Bone marrow (tissue), 2 donors: ENCODE results near the gene MCM9.
"Not testable (repeated sequence)": the region's sequence is repeated elsewhere in the genome, so short reads cannot be mapped to it uniquely, and the experiment has no call there.

Source experiments
- DNase-seq, 2 donors: peaks; one replicate each; lab custom pipeline; 2025; lab: John Stamatoyannopoulos, UW

Gene MCM9

GRCh38 chr6:118893807-118894424 lies 41.0 kb downstream of the MCM9 start, which contains the start of gene ASF1A:
ASF1A (plus strand) TSS chr6:118894152; CDS start chr6:118894414, 262 bp downstream.
- DNase-seq = peak; percentile 71 to 97

- peak; percentile 32 to 81 for DNase-seq
Measured at GRCh38 chr6:118893064-118893806, 41.7 kb downstream of the MCM9 start.

DNA sequence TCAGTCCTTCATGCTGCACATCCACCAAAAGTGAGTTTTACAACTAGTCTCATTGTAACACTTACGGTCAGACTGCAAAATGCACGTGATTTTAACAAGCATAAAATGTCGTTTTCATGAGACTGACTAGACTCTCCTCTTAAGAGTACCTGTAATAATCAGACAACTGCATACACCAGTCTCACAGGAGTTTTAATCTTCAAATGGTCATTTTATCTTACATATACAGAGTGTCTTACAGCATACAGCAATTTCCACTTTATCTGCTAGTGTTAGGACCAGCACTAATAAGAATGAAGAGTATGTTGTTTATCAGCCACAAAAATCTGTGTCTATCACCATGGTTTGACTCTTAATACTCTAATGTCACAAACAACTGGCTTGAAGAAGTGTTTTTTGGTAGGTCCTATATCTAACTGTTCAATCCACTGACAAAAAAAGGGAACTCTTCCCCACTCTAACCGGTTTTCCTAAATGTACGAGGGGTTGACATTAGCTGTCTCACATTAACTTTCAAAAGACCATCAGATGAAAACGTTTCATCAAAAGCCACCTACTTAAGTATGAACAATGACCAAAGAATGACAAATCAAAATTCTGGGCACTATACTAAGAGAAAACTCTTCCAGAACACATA lies 42.5 kb downstream of the MCM9 start:
- DNase-seq = no peak

GRCh38 chr6:118890997-118891790 lies 43.8 kb downstream of the MCM9 start:
- no peak for DNase-seq

GRCh38 chr6:118889163-118889562 lies 45.8 kb downstream of the MCM9 start:
- DNase-seq = no peak

- no peak for DNase-seq
Measured at GRCh38 chr6:118886641-118887040, 48.3 kb downstream of the MCM9 start.

DNA sequence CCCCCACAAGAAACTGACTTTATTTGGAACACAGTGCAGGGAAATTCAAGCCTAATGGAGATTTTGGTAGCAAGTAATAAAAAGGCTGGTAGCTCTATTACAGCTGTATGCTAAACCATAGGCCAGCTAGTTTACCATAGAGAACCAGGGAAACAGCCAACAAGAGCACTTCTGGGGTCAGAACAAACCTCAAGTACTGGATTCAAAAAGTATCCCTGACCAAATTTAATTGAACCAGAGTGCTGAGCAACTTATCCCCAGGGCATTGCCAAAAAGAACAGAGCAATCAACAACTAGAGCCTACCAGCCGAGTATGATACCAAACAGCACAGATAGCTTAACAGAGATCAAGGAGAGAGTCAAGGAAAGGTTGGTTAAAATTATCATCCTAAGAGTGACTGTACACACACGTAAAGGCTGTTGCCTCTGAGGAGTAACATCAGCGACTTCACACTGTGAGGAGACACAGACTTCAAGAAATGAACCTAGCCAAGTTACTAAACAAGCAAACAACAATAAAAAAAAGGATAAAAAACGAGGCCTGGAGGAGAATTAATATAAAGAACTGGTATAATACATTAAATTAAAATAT lies 52.5 kb downstream of the MCM9 start:
- no peak for DNase-seq

DNA sequence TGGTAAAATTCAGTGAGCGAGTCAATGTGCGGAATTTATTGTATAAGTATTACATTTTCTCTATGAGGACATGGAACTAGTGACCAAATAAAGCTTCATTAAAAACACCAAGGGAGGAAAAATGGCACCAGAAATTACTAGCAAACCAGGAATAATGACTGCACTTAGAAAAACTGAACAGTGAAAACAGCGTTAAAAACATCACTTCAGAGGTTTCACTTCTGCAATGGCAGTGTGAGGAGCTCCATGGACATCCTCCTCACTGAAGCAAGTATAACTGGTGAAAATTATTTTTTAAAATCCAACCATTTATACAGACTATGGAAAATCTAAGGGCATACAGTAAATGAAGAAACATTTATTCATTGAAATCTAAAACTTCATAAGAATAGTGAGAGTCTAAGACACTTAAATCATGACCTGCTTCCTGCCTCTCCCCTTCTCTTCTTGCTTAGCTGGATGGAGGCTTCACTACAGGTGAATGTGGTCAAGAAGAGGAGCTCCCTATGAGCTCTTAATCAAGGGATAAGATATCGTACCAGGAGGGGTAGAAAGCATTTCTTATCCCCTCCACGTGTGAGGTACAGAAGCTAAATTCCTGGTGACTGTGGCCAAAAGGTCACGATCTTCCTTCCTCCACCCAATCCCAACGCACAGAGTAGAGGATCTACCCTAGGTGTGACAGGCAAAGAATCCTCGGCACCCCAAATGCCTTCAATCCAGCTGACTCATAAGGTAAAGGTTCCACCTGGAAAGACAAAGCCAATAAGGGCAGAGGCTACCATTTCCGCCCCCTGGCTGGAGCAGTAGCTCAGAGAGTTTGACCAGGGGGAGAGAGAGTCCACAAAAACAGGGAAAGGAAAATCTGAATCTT lies 53.3 kb downstream of the MCM9 start:
- no peak for DNase-seq

GRCh38 chr6:118877806-118878205 lies 57.2 kb downstream of the MCM9 start:
- no peak for DNase-seq

- DNase-seq = no peak
Measured at GRCh38 chr6:118876814-118877213, 58.1 kb downstream of the MCM9 start.

- DNase-seq = no peak
Measured at GRCh38 chr6:118876198-118876597, 58.8 kb downstream of the MCM9 start.

DNA sequence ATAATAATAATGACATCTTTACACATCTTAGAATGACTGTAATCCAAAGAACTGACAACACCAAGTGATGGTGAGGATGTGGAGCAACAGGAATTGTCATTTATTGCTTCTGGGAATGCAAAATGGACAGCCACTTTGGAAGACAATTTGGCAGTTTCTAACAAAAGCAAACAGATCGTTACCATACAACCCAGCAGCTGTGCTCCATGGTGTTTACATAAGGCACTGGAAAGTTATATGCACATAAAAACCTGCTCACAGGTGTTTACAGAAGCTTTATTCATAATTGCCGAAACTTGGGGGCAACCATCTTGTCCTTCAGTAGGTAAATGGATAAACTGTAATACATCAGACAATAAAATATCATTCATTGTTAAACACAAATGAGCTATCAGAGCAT lies 59.3 kb downstream of the MCM9 start:
- DNase-seq = no peak

DNA sequence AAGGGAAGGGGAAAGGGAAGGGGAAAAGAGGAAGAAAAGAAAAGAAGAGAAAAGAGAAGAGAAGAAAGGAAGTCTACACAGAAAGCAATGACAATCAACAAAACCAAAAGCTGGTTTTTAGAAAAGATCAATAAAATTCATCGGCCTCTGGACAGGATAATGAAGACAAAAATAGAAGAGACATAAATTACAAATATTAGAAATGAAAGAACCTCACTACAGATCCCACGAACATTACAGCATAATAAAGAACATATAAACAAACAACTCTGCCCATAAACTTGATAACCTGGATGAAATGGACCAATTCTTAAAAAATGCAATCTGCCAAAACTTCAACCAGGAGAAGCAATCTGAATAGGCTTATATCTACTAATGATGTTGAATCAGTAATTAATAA lies 61.7 kb downstream of the MCM9 start:
- no peak for DNase-seq

- no peak for DNase-seq
Measured at GRCh38 chr6:118872726-118873125, 62.2 kb downstream of the MCM9 start.

GRCh38 chr6:118872318-118872717 lies 62.6 kb downstream of the MCM9 start:
- no peak for DNase-seq

- no peak for DNase-seq
Measured at GRCh38 chr6:118871331-118871730, 63.6 kb downstream of the MCM9 start.

DNA sequence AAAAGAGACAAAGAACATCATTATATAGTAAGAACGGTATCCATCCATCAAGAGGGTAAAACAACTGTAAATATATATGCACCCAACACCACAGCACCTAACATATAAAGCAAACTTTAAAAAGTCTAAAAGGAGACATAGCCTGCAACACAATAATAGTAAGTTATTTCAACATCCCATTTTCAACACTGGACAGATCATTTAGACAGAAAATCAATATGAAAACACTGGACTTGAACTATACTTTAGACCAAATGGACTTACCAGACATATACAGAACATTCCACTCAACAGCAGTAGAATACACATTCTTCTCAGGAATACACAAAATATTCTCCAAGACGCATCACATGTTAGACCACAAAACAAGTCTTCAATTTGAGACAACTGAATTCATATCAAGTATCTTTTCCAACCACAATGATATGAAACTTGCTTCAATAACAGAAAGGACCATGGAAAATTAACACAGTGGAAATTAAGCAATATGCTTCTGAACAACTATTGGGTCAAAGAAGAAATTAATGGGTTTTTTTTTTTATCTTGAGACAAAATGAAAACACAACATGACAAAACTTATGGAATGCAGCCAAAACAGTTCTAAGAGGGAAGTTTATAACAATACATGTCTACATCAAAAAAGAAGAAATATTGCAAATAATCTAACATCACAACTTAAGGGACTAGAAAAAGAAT lies 64.9 kb downstream of the MCM9 start:
- no peak for DNase-seq

DNA sequence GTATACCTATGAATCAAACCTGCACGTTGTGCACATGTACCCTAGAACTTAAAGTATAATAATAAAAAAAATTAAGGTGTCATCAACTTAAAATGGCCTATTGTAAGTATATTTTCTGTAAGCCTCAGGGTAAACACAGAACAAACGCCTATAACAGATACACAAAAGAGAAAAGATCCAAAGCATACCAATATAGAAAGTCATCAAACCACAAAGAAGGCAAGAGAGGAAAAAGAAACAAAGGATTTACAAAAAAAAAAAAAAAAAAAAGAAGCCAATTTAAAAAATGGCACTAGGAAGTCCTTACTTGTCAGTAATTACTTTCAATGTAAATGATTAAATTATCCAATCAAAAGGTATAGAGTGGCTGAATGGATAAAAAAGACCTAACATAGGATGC lies 65.6 kb downstream of the MCM9 start:
- no peak for DNase-seq

DNA sequence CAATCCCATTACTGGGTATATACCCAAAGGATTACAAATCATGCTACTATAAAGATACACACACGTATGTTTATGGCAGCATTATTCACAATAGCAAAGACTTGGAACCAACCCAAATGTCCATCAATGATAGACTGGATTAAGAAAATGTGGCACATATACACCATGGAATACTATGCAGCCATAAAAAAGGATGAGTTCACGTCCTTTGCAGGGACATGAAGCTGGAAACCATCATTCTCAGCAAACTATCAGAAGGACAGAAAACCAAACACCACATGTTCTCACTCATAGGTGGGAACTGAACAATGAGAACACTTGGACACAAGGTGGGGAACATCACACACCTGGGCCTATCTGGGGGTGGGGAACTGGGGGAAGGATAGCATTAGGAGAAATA lies 66.1 kb downstream of the MCM9 start:
- DNase-seq = not testable (repeated sequence)

DNA sequence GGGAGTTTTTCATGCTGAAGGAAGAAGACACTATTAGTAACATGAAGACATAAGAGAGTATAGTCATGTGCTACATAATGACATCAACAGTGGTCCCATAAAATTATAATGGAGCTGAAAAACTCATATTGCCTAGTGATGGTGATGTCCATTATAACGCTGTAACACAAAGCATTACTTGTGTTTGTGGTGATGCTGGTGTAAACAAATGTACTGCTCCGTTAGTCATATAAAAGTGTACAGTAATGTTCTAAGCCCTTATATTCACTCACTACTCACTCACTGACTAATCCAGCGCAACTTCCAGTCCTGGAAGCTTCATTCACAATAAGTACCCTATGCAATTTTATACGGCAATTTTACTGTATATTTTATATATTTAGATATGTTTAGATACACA lies 67.8 kb downstream of the MCM9 start:
- DNase-seq = no peak

- DNase-seq = no peak
Measured at GRCh38 chr6:118865100-118865391, 69.9 kb downstream of the MCM9 start.
